ENCODE measurements around the gene LPIN1. TPM values are rescaled to one million over a fixed set of nuclear protein-coding genes. Genes with fewer than 3 reads are reported as not detected.
A peak's percentile ranks its signal among the peaks of the same experiment; 100 is the strongest.

LPIN1 gene
- total RNA-seq, 2 donors from 2014 or later: 59.0 to 69.2 TPM

- no peak for ATAC-seq (replicated peaks)
- Mint-ChIP-seq H3K9me3 (no peaks in the 10 kb centered on the region), H3K27ac (no peak overlapping the region), H3K27me3 (no peaks in the 10 kb centered on the region), H3K4me3 (no peak overlapping the region), H3K4me1 (peaks cover 25% of the 10 kb centered on the region), H3K36me3 (ENCODE audit: low read depth) (no peaks in the 10 kb centered on the region)
Observed at GRCh38 chr2:11873356-11874154, 127.1 kb downstream of the LPIN1 start.

- Mint-ChIP-seq H3K4me1 (peaks cover 25% of the 10 kb centered on the region), H3K9me3 (no peaks in the 10 kb centered on the region), H3K27me3 (no peaks in the 10 kb centered on the region), H3K4me3 (no peak overlapping the region), H3K27ac (peak overlapping the region; percentile 52), H3K36me3 (ENCODE audit: low read depth) (no peaks in the 10 kb centered on the region)
- no peak for ATAC-seq (replicated peaks)
Observed at GRCh38 chr2:11874861-11875260, 128.4 kb downstream of the LPIN1 start.

- Mint-ChIP-seq H3K36me3 (ENCODE audit: low read depth) (no peaks in the 10 kb centered on the region), H3K4me3 (no peak overlapping the region), H3K27ac (peak overlapping the region; percentile 52), H3K27me3 (no peaks in the 10 kb centered on the region), H3K9me3 (no peaks in the 10 kb centered on the region), H3K4me1 (peaks cover 22% of the 10 kb centered on the region)
- no peak for ATAC-seq (replicated peaks)
Observed at GRCh38 chr2:11875481-11875880, 129.0 kb downstream of the LPIN1 start.

GRCh38 chr2:11876436-11876835, 130.0 kb downstream of the LPIN1 start:
- H3K9me3 Mint-ChIP-seq: no peaks in the 10 kb centered on the region
- no peak overlapping the region for H3K4me3 Mint-ChIP-seq
- ATAC-seq (replicated peaks): no peak
- peaks cover 19% of the 10 kb centered on the region for H3K4me1 Mint-ChIP-seq
- H3K27me3 Mint-ChIP-seq: no peaks in the 10 kb centered on the region
- no peak overlapping the region for H3K27ac Mint-ChIP-seq
- no peaks in the 10 kb centered on the region for H3K36me3 Mint-ChIP-seq (ENCODE audit: low read depth)

GRCh38 chr2:11876889-11877288, 130.5 kb downstream of the LPIN1 start:
- no peak overlapping the region for H3K27ac Mint-ChIP-seq
- H3K9me3 Mint-ChIP-seq: no peaks in the 10 kb centered on the region
- no peak overlapping the region for H3K4me3 Mint-ChIP-seq
- no peaks in the 10 kb centered on the region for H3K36me3 Mint-ChIP-seq (ENCODE audit: low read depth)
- peaks cover 19% of the 10 kb centered on the region for H3K4me1 Mint-ChIP-seq
- no peaks in the 10 kb centered on the region for H3K27me3 Mint-ChIP-seq
- no peak for ATAC-seq (replicated peaks)

Other genes starting within 250 kb of the LPIN1 start
- 1 to 10 TPM in 1 of 2 donors, under 1 TPM in 1; 0.95 to 1.0 TPM for gene GREB1, start 212.6 kb upstream of the LPIN1 start, total RNA-seq
- gene NTSR2, start 76.4 kb upstream of the LPIN1 start, total RNA-seq: not detected